DOHH2 (cell line): Measurements from ENCODE around the gene OSBPL2.

Experiments
- H3F3A ChIP-seq: fragments of 200-600 bp; sonication (generic), shearing (Covaris generic); 2 replicates; pipeline ENCODE4 v1.6.0; 2016; ENCODE audit warnings: antibody characterized with exemption, mild to moderate bottlenecking; ENCODE audit not compliant: control insufficient read depth, insufficient read depth
- H3K27ac ChIP-seq: fragments of 200-600 bp; sonication (generic); 2 replicates; pipeline ENCODE4 v1.5.1; 2014; ENCODE audit warnings: low read depth, mild to moderate bottlenecking, low read length, moderate library complexity
- H3K27me3 ChIP-seq: fragments of 200-600 bp; sonication (generic); 2 replicates; pipeline ENCODE4 v1.6.1; 2014; ENCODE audit warnings: mild to moderate bottlenecking, low read length, mixed read lengths; ENCODE audit not compliant: control insufficient read depth
- H3K36me3 ChIP-seq: fragments of 200-600 bp; sonication (generic); 2 replicates; pipeline ENCODE4 v1.6.1; 2014; ENCODE audit warnings: mild to moderate bottlenecking, low read length, moderate library complexity, mixed read lengths; ENCODE audit not compliant: control insufficient read depth
- H3K4me1 ChIP-seq: fragments of 200-600 bp; sonication (generic); 2 replicates; pipeline ENCODE4 v1.6.1; 2014; ENCODE audit warnings: mild to moderate bottlenecking, low read length, mixed read lengths; ENCODE audit not compliant: control insufficient read depth
- H3K4me2 ChIP-seq: fragments of 200-600 bp; sonication (generic); 2 replicates; pipeline ENCODE4 v1.6.0; 2014; ENCODE audit warnings: mild to moderate bottlenecking, low read length, moderate library complexity
- H3K4me3 ChIP-seq: fragments of 200-600 bp; sonication (generic); 2 replicates; pipeline ENCODE4 v1.5.1; 2014; ENCODE audit warnings: mild to moderate bottlenecking, low read length, mixed read lengths
- H3K79me2 ChIP-seq: fragments of 200-600 bp; sonication (generic); 2 replicates; pipeline ENCODE4 v1.6.1; 2014; ENCODE audit warnings: mild to moderate bottlenecking, low read length, mixed read lengths; ENCODE audit not compliant: control insufficient read depth
- H3K9me2 ChIP-seq: fragments of 200-600 bp; sonication (generic); replicated peaks from 2 replicates; pipeline ENCODE4 v1.6.1; 2014; ENCODE audit warnings: mild to moderate bottlenecking, low read length, mixed read lengths; ENCODE audit not compliant: control insufficient read depth
- H3K9me3 ChIP-seq: fragments of 200-600 bp; sonication (generic); 2 replicates; pipeline ENCODE4 v1.6.1; 2014; ENCODE audit warnings: antibody characterized with exemption, low read length, mixed read lengths; ENCODE audit not compliant: control insufficient read depth, insufficient read depth
- H4K20me1 ChIP-seq: fragments of 200-600 bp; sonication (generic); 2 replicates; pipeline ENCODE4 v1.6.0; 2014; ENCODE audit warnings: low read depth, mild to moderate bottlenecking, antibody characterized with exemption, low read length, moderate library complexity; ENCODE audit not compliant: control insufficient read depth, insufficient read depth
- CTCF ChIP-seq: fragments of 200-600 bp; sonication (generic); IDR thresholded peaks from one replicate; pipeline ENCODE4 v1.5.1; 2014; ENCODE audit warnings: antibody characterized with exemption, mild to moderate bottlenecking, low read depth, low read length; ENCODE audit not compliant: poor library complexity, severe bottlenecking
- EZH2phosphoT487 ChIP-seq: fragments of 200-600 bp; sonication (generic); IDR thresholded peaks from 2 replicates; pipeline ENCODE4 v1.6.1; 2017; ENCODE audit warnings: borderline replicate concordance, mild to moderate bottlenecking, antibody characterized with exemption, low read length, moderate library complexity, mixed read lengths

The OSBPL2 gene

GRCh38 chr20:62211769-62212288 lies 26.5 kb upstream of the OSBPL2 start:
- Histone ChIP-seq H3K9me3 (no peaks in the 10 kb centered on the region), H3K79me2 (no peaks in the 10 kb centered on the region), H4K20me1 (no peaks in the 10 kb centered on the region), H3K4me1 (peaks cover 22% of the 10 kb centered on the region), H3K27ac (no peak overlapping the region), H3K9me2 (no peaks in the 10 kb centered on the region), H3K27me3 (peaks cover 18% of the 10 kb centered on the region; the same call in 1 of the 2 replicates), H3F3A (no peaks in the 10 kb centered on the region), H3K36me3 (no peaks in the 10 kb centered on the region), H3K4me2 (no peak overlapping the region), H3K4me3 (no peak overlapping the region)
- TF ChIP-seq EZH2phosphoT487 (no peak), CTCF (no peak)

DNA sequence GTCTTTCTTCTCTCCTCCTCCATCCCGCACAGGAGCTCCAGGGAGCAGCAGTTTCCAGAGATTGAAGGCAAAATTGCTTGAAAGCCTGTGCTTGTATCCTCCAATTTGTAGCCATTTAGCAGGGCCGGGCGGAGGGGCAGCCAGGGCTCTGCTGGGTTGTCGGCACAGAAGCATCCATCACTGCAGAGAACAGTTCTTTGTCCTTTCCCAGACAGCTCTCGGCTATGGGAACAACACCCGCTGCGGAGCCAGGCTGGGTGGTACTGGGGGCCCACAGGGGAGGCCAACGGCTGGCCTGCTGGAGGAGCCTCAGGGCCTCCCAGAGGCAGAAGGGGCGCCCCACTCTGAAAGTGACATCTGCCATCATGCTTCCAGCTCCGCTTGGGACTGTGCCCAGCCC lies 26.0 kb upstream of the OSBPL2 start:
- no peak for TF ChIP-seq EZH2phosphoT487
- no peak for TF ChIP-seq CTCF
- H3K9me2 ChIP-seq, result no peaks in the 10 kb centered on the region
- no peaks in the 10 kb centered on the region for H3F3A ChIP-seq
- peaks cover 18% of the 10 kb centered on the region; the same call in 1 of the 2 replicates for H3K27me3 ChIP-seq
- no peak overlapping the region for H3K27ac ChIP-seq
- no peak overlapping the region for H3K4me2 ChIP-seq
- H3K9me3 ChIP-seq, result no peaks in the 10 kb centered on the region
- H3K4me3 ChIP-seq, result no peak overlapping the region
- peaks cover 27% of the 10 kb centered on the region for H3K4me1 ChIP-seq
- no peaks in the 10 kb centered on the region for H3K79me2 ChIP-seq
- H3K36me3 ChIP-seq, result no peaks in the 10 kb centered on the region
- no peaks in the 10 kb centered on the region for H4K20me1 ChIP-seq

DNA sequence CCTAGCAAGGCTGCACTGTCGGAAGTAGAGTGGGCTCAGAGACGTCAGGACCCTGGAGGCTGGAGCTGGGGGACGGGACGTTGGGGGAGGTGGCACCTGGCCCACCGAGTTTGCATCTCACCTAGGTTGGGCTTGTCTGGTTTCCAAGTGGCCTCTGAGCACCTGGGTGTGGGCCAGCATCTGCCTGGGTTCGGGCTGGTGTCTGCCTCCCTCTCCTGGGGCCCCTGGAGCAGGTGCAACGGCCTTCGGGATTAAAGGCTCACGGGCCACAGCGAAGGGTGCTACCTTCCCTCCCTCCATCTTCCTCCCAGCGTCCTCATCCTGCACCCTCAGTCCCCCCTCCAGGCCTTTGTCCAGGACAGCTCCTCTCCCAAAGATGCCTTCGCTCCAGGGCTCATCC lies 24.3 kb upstream of the OSBPL2 start:
- no peaks in the 10 kb centered on the region for H3K9me3 ChIP-seq
- TF ChIP-seq EZH2phosphoT487, result no peak
- no peak for TF ChIP-seq CTCF
- no peaks in the 10 kb centered on the region for H3K36me3 ChIP-seq
- no peaks in the 10 kb centered on the region for H4K20me1 ChIP-seq
- H3K4me3 ChIP-seq, result no peak overlapping the region
- H3K4me1 ChIP-seq, result peaks cover 45% of the 10 kb centered on the region
- no peaks in the 10 kb centered on the region for H3F3A ChIP-seq
- H3K4me2 ChIP-seq, result no peak overlapping the region
- H3K9me2 ChIP-seq, result no peaks in the 10 kb centered on the region
- H3K27ac ChIP-seq, result no peak overlapping the region
- peaks cover 34% of the 10 kb centered on the region for H3K27me3 ChIP-seq
- no peaks in the 10 kb centered on the region for H3K79me2 ChIP-seq
